Occipital lobe (tissue), 2 donors: ENCODE results near the gene CFAP74. TPM values are rescaled to one million over a fixed set of nuclear protein-coding genes. Genes with fewer than 3 reads are reported as not detected.

Experiments used
- DNase-seq: peaks from one replicate; lab custom pipeline; 2025; lab: John Stamatoyannopoulos, UW
- total RNA-seq: library from RNA; depleted of rRNA; stranded (reverse); fragments of >200 nt; gene quantifications from one replicate; pipeline ENCODE4 v1.2.3, GENCODE V29; 2014

Gene CFAP74
- total RNA-seq, 1 donor from 2014 or later, result 0.47 TPM

GRCh38 chr1:2019172-2019543 is 15.6 kb upstream of the CFAP74 start, which contains the start of gene GABRD:
Gene GABRD (plus strand): TSS chr1:2019345. CDS start chr1:2019424, 79 bp downstream.
- DNase-seq, result no peak

- DNase-seq, result no peak
Measured at GRCh38 chr1:2018217-2019171, 14.9 kb upstream of the CFAP74 start.

- no peak for DNase-seq
Measured at GRCh38 chr1:2016123-2016522, 12.5 kb upstream of the CFAP74 start.

GRCh38 chr1:2014741-2015735 is 11.5 kb upstream of the CFAP74 start:
- DNase-seq, result peak; percentile 51

GRCh38 chr1:2014181-2014580 is 10.6 kb upstream of the CFAP74 start:
- DNase-seq, result no peak

- no peak for DNase-seq
Measured at GRCh38 chr1:2009101-2010053, 5.8 kb upstream of the CFAP74 start.

- DNase-seq, result no peak
Measured at GRCh38 chr1:2004856-2005255, 1.3 kb upstream of the CFAP74 start.

GRCh38 chr1:2001773-2002411 is 1.7 kb downstream of the CFAP74 start:
- DNase-seq, result no peak

GRCh38 chr1:2000850-2001249 is 2.7 kb downstream of the CFAP74 start:
- no peak for DNase-seq

- no peak for DNase-seq
Measured at GRCh38 chr1:2000432-2000831, 3.2 kb downstream of the CFAP74 start.

- DNase-seq, result no peak
Measured at GRCh38 chr1:1997576-1997975, 6.0 kb downstream of the CFAP74 start.

GRCh38 chr1:1996207-1996651 is 7.4 kb downstream of the CFAP74 start:
- DNase-seq, result no peak

GRCh38 chr1:1994536-1994935 is 9.1 kb downstream of the CFAP74 start:
- no peak for DNase-seq

GRCh38 chr1:1990222-1990621 is 13.4 kb downstream of the CFAP74 start:
- no peak for DNase-seq

- no peak for DNase-seq
Measured at GRCh38 chr1:1989789-1990188, 13.8 kb downstream of the CFAP74 start.

GRCh38 chr1:1989102-1989542 is 14.5 kb downstream of the CFAP74 start:
- DNase-seq, result no peak

GRCh38 chr1:1988061-1988945 is 15.3 kb downstream of the CFAP74 start:
- no peak for DNase-seq

- DNase-seq, result no peak
Measured at GRCh38 chr1:1987142-1987510, 16.5 kb downstream of the CFAP74 start.

- no peak for DNase-seq
Measured at GRCh38 chr1:1986451-1987141, 17.0 kb downstream of the CFAP74 start.
